Omental fat pad (tissue), 4 donors: ENCODE results near the gene SMYD4. TPM values are rescaled to one million over a fixed set of nuclear protein-coding genes. Genes with fewer than 3 reads are reported as not detected.

Experiments used
- ATAC-seq: fragments of 150-250 bp; one replicate; pipeline ENCODE4 v1.9.1; 2016; ENCODE audit warnings: mild to moderate bottlenecking, moderate library complexity; ENCODE audit not compliant: low FRiP score
- DNase-seq: peaks from one replicate; pipeline ENCODE4 v3.0.0-alpha.2; 2019; ENCODE audit warnings: low spot score
- total RNA-seq, 4 donors: library from RNA; depleted of rRNA; stranded (reverse); fragments of >200 nt; gene quantifications; one replicate each; pipeline ENCODE4 v1.1.0, GENCODE V29; 2016
- TF ChIP-seq, protein P1 (sequence below), 3 donors: fragments of 450-650 bp; IDR thresholded peaks; one replicate each; pipeline ENCODE4 v1.5.1; 2016 to 2017; ENCODE audit warnings: antibody characterized with exemption in 3 of 3, mild to moderate bottlenecking in 3 of 3, moderate library complexity in 2 of 3

The SMYD4 gene
- total RNA-seq, 4 donors from 2014 or later, result 9.1 to 28.2 (median 20.3) TPM

- DNase-seq (no peak), ATAC-seq (no peak)
- TF ChIP-seq, protein P1, sequence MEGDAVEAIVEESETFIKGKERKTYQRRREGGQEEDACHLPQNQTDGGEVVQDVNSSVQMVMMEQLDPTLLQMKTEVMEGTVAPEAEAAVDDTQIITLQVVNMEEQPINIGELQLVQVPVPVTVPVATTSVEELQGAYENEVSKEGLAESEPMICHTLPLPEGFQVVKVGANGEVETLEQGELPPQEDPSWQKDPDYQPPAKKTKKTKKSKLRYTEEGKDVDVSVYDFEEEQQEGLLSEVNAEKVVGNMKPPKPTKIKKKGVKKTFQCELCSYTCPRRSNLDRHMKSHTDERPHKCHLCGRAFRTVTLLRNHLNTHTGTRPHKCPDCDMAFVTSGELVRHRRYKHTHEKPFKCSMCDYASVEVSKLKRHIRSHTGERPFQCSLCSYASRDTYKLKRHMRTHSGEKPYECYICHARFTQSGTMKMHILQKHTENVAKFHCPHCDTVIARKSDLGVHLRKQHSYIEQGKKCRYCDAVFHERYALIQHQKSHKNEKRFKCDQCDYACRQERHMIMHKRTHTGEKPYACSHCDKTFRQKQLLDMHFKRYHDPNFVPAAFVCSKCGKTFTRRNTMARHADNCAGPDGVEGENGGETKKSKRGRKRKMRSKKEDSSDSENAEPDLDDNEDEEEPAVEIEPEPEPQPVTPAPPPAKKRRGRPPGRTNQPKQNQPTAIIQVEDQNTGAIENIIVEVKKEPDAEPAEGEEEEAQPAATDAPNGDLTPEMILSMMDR (IDR thresholded peaks at IDR 0.05), result no peak
Measured at GRCh38 chr17:1735418-1735817, 94.3 kb downstream of the SMYD4 start.

- ATAC-seq, result no peak
- TF ChIP-seq, protein P1 (IDR thresholded peaks at IDR 0.05), result no peak
- no peak for DNase-seq
Measured at GRCh38 chr17:1733759-1734158, 95.9 kb downstream of the SMYD4 start.

GRCh38 chr17:1732833-1733321, 96.8 kb downstream of the SMYD4 start:
- DNase-seq (no peak), ATAC-seq (no peak)
- TF ChIP-seq, protein P1 (IDR thresholded peaks at IDR 0.05), result no peak

DNA sequence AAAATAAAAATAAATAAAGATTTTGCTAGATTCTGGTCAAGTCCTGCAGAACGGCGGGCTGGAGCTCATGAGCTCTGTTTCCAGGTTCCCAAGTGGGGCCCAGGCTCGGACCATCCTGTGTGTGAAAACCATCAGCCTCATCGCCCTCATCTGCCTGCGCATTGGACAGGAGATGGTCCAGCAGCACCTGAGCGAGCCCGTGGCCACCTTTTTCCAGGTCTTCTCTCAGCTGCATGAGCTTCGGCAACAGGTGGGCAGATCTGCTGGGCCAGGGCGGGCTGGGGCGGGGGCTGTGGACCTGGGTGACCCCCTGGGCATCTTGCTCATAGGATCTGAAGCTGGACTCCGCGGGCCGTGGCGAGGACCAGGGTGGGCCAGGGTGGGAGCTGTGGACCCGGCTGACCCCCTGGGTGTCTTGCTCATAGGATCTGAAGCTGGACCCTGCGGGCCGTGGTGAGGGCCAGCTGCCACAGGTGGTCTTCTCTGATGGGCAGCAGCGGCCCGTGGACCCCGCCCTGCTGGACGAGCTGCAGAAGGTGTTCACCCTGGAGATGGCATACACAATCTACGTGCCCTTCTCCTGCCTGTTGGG, 97.4 kb downstream of the SMYD4 start:
- TF ChIP-seq, protein P1 (IDR thresholded peaks at IDR 0.05), result no peak
- DNase-seq, result no peak
- no peak for ATAC-seq

- ATAC-seq, result no peak
- DNase-seq, result no peak
- TF ChIP-seq, protein P1 (IDR thresholded peaks at IDR 0.05), result no peak
Measured at GRCh38 chr17:1731194-1731506, 98.6 kb downstream of the SMYD4 start.

GRCh38 chr17:1730326-1731193, 99.1 kb downstream of the SMYD4 start:
- DNase-seq (peak; percentile 76), ATAC-seq (peak; percentile 39)
- TF ChIP-seq, protein P1 (IDR thresholded peaks at IDR 0.05), result no peak

DNA sequence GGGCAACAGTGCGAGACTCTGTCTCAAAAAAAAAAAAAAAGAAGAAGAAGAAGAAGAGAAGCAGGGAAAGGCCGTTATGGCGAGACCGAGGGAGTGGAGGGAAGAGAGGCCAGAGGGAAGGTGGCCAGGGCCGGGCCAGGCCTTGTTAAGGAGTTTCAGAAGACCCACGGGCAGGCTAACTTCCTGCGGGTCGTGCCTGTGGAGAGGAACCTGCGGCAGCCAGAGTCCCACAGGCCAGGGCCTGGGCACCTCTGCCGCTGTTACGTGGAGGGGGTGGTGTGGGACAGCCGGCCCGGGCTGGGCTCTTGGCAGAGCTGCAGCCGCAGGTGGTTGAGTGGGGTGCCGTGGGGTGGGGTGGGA, 99.8 kb downstream of the SMYD4 start:
- no peak for DNase-seq
- ATAC-seq, result no peak
- TF ChIP-seq, protein P1 (IDR thresholded peaks at IDR 0.05), result no peak
